Heart left ventricle (tissue), 16 donors: ENCODE results near the gene ELOVL1. TPM values are rescaled to one million over a fixed set of nuclear protein-coding genes. Genes with fewer than 3 reads are reported as not detected.

ENCODE experiments used
- ATAC-seq, 4 donors: fragments of 200-7000 bp; cut with Tn5 transposase; one replicate each; pipeline ENCODE4 v1.9.1; 2020 to 2022; ENCODE audit warnings: moderate library complexity in 4 of 4, mild to moderate bottlenecking in 3 of 4, moderate number of reproducible peaks in 1 of 4
- DNase-seq, 5 donors: peaks; one replicate each; pipeline ENCODE4 v3.0.0-alpha.2; 2020
- H3K27ac ChIP-seq, 12 donors: fragments of 200-600 bp; sonication (generic) in 4 of 12; one replicate each; pipeline versions ENCODE4 v1.5.0 to v1.8.0; 2016 to 2022; ENCODE audit warnings: mild to moderate bottlenecking in 2 of 12
- H3K27me3 ChIP-seq, 9 donors: fragments of 200-600 bp; sonication (generic) in 2 of 9; one replicate each; pipeline versions ENCODE4 v1.5.1 to v1.8.0; 2016 to 2022; ENCODE audit warnings: mild to moderate bottlenecking in 3 of 9
- H3K36me3 ChIP-seq, 9 donors: fragments of 200-600 bp; sonication (generic) in 2 of 9; one replicate each; pipeline versions ENCODE4 v1.5.0 to v1.8.0; 2018 to 2022; ENCODE audit warnings: mild to moderate bottlenecking in 2 of 9
- H3K4me1 ChIP-seq, 12 donors: fragments of 200-600 bp; sonication (generic) in 4 of 12; one replicate each; pipeline versions ENCODE4 v1.5.0 to v1.8.0; 2016 to 2022; ENCODE audit warnings: mild to moderate bottlenecking in 3 of 12
- H3K4me3 ChIP-seq, 12 donors: fragments of 200-600 bp; sonication (generic) in 4 of 12; one replicate each; pipeline versions ENCODE4 v1.5.0 to v1.8.0; 2017 to 2022; ENCODE audit warnings: mild to moderate bottlenecking in 9 of 12, moderate library complexity in 4 of 12
- H3K9me3 ChIP-seq, 12 donors: fragments of 200-600 bp; sonication (generic) in 4 of 12; one replicate each; pipeline versions ENCODE4 v1.5.0 to v1.8.0; 2016 to 2022; ENCODE audit warnings: mild to moderate bottlenecking in 1 of 12
- POLR2A ChIP-seq, 2 donors: fragments of 450-650 bp; IDR thresholded peaks; one replicate each; pipeline ENCODE4 v1.6.1; 2017; ENCODE audit warnings: antibody characterized with exemption in 2 of 2, mild to moderate bottlenecking in 2 of 2, moderate library complexity in 2 of 2
- WGBS, 4 donors: extraction: QIAGEN DNeasy Blood & Tissue Kit in 2 of 4; methylation state at CpG; one replicate each; pipeline versions ENCODE4 v1.1.5 to v1.1.7; 2013 to 2018; 5-methylcytosine and 5-hydroxymethylcytosine counted together
- intact Hi-C, 10 donors: fragments of 100-400 bp; cut with DNase I; formaldehyde crosslinking; loops; one replicate each; pipeline versions ENCODE4 v1.11.1 to v1.14.2; 2022
- polyA plus RNA-seq, 2 donors: library from polyadenylated mRNA; stranded (reverse); fragments of 200-250 nt; gene quantifications; one replicate each; pipeline ENCODE4 v1.2.3, GENCODE V29; 2013
- total RNA-seq, 9 donors: library from RNA; depleted of rRNA in 2 of 9; stranded (reverse); fragments of >200 nt in 2 of 9; fragmentation: NEBNext Ultra II Directional in 3 of 9; extraction: Animal tissue kit (Norgen Biotek cat#: 25700) in 3 of 9; gene quantifications; one replicate each; pipeline versions ENCODE4 v1.1.0 to v1.2.4, GENCODE V29; 2016 to 2023
- TF ChIP-seq, protein P1 (sequence below), 12 donors: fragments of 200-600 bp; sonication (generic) in 4 of 12; IDR thresholded peaks; one replicate each; pipeline versions ENCODE4 v1.5.0 to v1.8.0; 2018 to 2022; ENCODE audit warnings: antibody characterized with exemption in 12 of 12, mild to moderate bottlenecking in 5 of 12
- donor health status: ischemic (EF 13 %, LVEDD 7.1; RV severe dilation, severe dysfunction).
- donor health status: healthy with polysubstance abuse.
- donor health status: DM: no; HTN: yes; CAD: no.
- donor health status: DM: no; HTN: no; CAD: no.
- donor health status: ischemic (EF 25% LVEDD 6.9; RV normal size, moderate dysfunction).
- donor health status: ischemic (EF 25% LVEDD 5.7; RV mildly dilated, moderate dysfunction).
- donor health status: healthy.
- donor health status: DM: yes; HTN: yes; CAD: no.
- donor health status: ischemic (EF 35%, LVEDD 5.7; RV mildly dilated, moderate dysfunction).
- donor health status: nonischemic (EF 11% LVEDD 7.7; RV severe dilation, severe dysfunction).
- donor health status: DM: yes; HTN: yes; CAD: no.
- donor health status: PGD.
- donor health status: ischemic (EF 29% LVEDD 5.4; RV normal size, mild dysfunction).
- donor health status: nonischemic (EF 23%, LVEDD 6.1; RV moderate dilation, normal function).

The ELOVL1 gene
- total and polyA plus RNA-seq, 11 donors, result 22.1 to 93.4 (median 33.6) TPM

- DNase-seq (peak; percentile 85 to 90 (median 90)), ATAC-seq (peak; percentile 86 to 92 (median 89))
- Histone ChIP-seq H3K36me3 (no peaks in the 10 kb centered on the region), H3K27ac (peak overlapping the region; percentile 78 to 100 (median 96)), H3K27me3 (no peaks in the 10 kb centered on the region), H3K4me1 (peaks cover 0 to 54% (median 25%) of the 10 kb centered on the region in 12 donors), H3K9me3 (no peaks in the 10 kb centered on the region), H3K4me3 (peak overlapping the region; percentile 34 to 90 (median 60))
- 6 to 10% (median 7%) methylated on average over 31 to 72 of the region's 72 CpGs for WGBS, 4 donors
- peak in 1 of 2 donors; percentile 46 for TF ChIP-seq POLR2A (IDR thresholded peaks at IDR 0.05)
- TF ChIP-seq, protein P1, sequence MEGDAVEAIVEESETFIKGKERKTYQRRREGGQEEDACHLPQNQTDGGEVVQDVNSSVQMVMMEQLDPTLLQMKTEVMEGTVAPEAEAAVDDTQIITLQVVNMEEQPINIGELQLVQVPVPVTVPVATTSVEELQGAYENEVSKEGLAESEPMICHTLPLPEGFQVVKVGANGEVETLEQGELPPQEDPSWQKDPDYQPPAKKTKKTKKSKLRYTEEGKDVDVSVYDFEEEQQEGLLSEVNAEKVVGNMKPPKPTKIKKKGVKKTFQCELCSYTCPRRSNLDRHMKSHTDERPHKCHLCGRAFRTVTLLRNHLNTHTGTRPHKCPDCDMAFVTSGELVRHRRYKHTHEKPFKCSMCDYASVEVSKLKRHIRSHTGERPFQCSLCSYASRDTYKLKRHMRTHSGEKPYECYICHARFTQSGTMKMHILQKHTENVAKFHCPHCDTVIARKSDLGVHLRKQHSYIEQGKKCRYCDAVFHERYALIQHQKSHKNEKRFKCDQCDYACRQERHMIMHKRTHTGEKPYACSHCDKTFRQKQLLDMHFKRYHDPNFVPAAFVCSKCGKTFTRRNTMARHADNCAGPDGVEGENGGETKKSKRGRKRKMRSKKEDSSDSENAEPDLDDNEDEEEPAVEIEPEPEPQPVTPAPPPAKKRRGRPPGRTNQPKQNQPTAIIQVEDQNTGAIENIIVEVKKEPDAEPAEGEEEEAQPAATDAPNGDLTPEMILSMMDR (IDR thresholded peaks at IDR 0.05), result no peak
- intact Hi-C loops, result loop anchor here in 2 of 10 donors (1.0 to 5.0 kb wide), 3 partner anchors 9 to 112 kb away; partner anchors contain the start of genes CDC20 (in 1 of the 2) and TIE1 (in 1 of the 2)
Measured at GRCh38 chr1:43348809-43349593, 18.8 kb downstream of the ELOVL1 start.

GRCh38 chr1:43348343-43348808 lies 19.4 kb downstream of the ELOVL1 start:
- H3K27me3 ChIP-seq, result no peaks in the 10 kb centered on the region
- 20 to 27% (median 21%) methylated on average over 12 to 22 of the region's 22 CpGs for WGBS, 4 donors
- TF ChIP-seq POLR2A (IDR thresholded peaks at IDR 0.05), result no peak
- TF ChIP-seq, protein P1 (IDR thresholded peaks at IDR 0.05), result no peak
- intact Hi-C loops, result loop anchor here in 2 of 10 donors (5.0 kb wide), 2 partner anchors 46 to 111 kb away; partner anchors contain the start of gene TIE1 (in 1 of the 2)
- no peak for DNase-seq
- peaks cover 0 to 60% (median 30%) of the 10 kb centered on the region in 12 donors for H3K4me1 ChIP-seq
- peak in 3 of 4 donors; percentile 1 to 6 (median 4) for ATAC-seq
- H3K27ac ChIP-seq, result peak overlapping the region; percentile 78 to 100 (median 96)
- no peaks in the 10 kb centered on the region for H3K36me3 ChIP-seq
- no peaks in the 10 kb centered on the region for H3K9me3 ChIP-seq
- peak overlapping the region; percentile 34 to 90 (median 60) for H3K4me3 ChIP-seq

- WGBS, 4 donors, result 80 to 83% (median 81%) methylated on average over 5 of the region's 5 CpGs
- peaks cover 0 to 64% (median 31%) of the 10 kb centered on the region in 12 donors for H3K4me1 ChIP-seq
- H3K9me3 ChIP-seq, result no peaks in the 10 kb centered on the region
- TF ChIP-seq, protein P1 (IDR thresholded peaks at IDR 0.05), result no peak
- no peak for TF ChIP-seq POLR2A (IDR thresholded peaks at IDR 0.05)
- no peaks in the 10 kb centered on the region for H3K36me3 ChIP-seq
- no peak overlapping the region for H3K4me3 ChIP-seq
- DNase-seq (no peak), ATAC-seq (no peak)
- peak overlapping the region in 11 of 12 donors; percentile 47 to 97 (median 93) for H3K27ac ChIP-seq
- H3K27me3 ChIP-seq, result no peaks in the 10 kb centered on the region
- intact Hi-C loops, result loop anchor here in 2 of 10 donors (5.0 kb wide), 2 partner anchors 44 to 109 kb away; partner anchors contain the start of gene TIE1 (in 1 of the 2)
Measured at GRCh38 chr1:43346636-43347035, 21.2 kb downstream of the ELOVL1 start.

DNA sequence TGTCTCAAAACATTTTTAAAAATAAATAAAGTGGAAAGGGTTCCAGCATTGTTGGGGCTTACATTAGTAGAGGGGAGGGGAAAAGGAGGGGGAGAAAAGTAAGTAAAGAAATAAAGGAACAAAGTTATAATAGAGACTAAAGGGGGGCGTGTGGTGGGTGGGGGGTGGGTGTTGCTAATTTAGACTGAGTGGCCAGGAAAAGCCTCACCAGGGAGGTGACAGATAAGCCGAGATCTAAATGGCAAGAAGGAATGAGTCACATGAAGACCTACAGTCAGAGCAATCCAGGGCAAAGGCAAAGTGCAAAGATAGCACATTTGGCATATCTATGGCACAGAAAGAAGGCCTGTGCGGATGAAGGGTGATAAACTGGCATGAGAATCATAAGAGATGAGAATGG lies 22.7 kb downstream of the ELOVL1 start:
- H3K9me3 ChIP-seq, result no peaks in the 10 kb centered on the region
- ATAC-seq, result peak; percentile 24 to 49 (median 38)
- no peak overlapping the region for H3K4me3 ChIP-seq
- no peak for TF ChIP-seq POLR2A (IDR thresholded peaks at IDR 0.05)
- TF ChIP-seq, protein P1 (IDR thresholded peaks at IDR 0.05), result no peak
- H3K36me3 ChIP-seq, result no peaks in the 10 kb centered on the region
- H3K27me3 ChIP-seq, result no peaks in the 10 kb centered on the region
- WGBS, 4 donors, result 36 to 39% (median 37%) methylated on average over 3 of the region's 3 CpGs
- H3K27ac ChIP-seq, result peak overlapping the region; percentile 74 to 97 (median 92)
- intact Hi-C loops, result loop anchor here in 3 of 10 donors (2.0 to 5.0 kb wide), 3 partner anchors 42 to 108 kb away; partner anchors contain the start of gene TIE1 (in 1 of the 3)
- peaks cover 0 to 61% (median 31%) of the 10 kb centered on the region in 12 donors for H3K4me1 ChIP-seq
- peak in 3 of 5 donors; percentile 29 to 52 (median 34) for DNase-seq
